DMS153 (cell line): ENCODE data around the gene PAX5.

Experiments used
- DNase-seq: peaks from one replicate; lab custom pipeline; 2025; lab: John Stamatoyannopoulos, UW

The PAX5 gene

GRCh38 chr9:36961051-36961450 lies 73.0 kb downstream of the PAX5 start:
- no peak for DNase-seq

GRCh38 chr9:36960575-36960955 lies 73.5 kb downstream of the PAX5 start:
- no peak for DNase-seq

- DNase-seq: no peak
These were observed 74.1 kb downstream of the PAX5 start for GRCh38 chr9:36959681-36960574.

- no peak for DNase-seq
These were observed 77.2 kb downstream of the PAX5 start for GRCh38 chr9:36956908-36957307.

- DNase-seq: no peak
These were observed 83.7 kb downstream of the PAX5 start for GRCh38 chr9:36950389-36950788.

- DNase-seq: no peak
These were observed 84.6 kb downstream of the PAX5 start for GRCh38 chr9:36949466-36949865.

- no peak for DNase-seq
These were observed 86.0 kb downstream of the PAX5 start for GRCh38 chr9:36948051-36948450.

GRCh38 chr9:36946653-36947052 lies 87.4 kb downstream of the PAX5 start:
- DNase-seq: no peak

GRCh38 chr9:36945999-36946398 lies 88.1 kb downstream of the PAX5 start:
- DNase-seq: no peak

- no peak for DNase-seq
These were observed 91.2 kb downstream of the PAX5 start for GRCh38 chr9:36942891-36943290.

GRCh38 chr9:36941441-36941840 lies 92.6 kb downstream of the PAX5 start:
- DNase-seq: no peak

GRCh38 chr9:36940881-36941280 lies 93.2 kb downstream of the PAX5 start:
- DNase-seq: no peak

GRCh38 chr9:36940500-36940853 lies 93.6 kb downstream of the PAX5 start:
- DNase-seq: no peak

GRCh38 chr9:36939655-36940499 lies 94.2 kb downstream of the PAX5 start:
- DNase-seq: no peak

GRCh38 chr9:36939214-36939613 lies 94.9 kb downstream of the PAX5 start:
- DNase-seq: no peak

GRCh38 chr9:36938617-36939016 lies 95.5 kb downstream of the PAX5 start:
- DNase-seq: no peak

GRCh38 chr9:36937951-36938350 lies 96.1 kb downstream of the PAX5 start:
- DNase-seq: no peak

- DNase-seq: no peak
These were observed 96.7 kb downstream of the PAX5 start for GRCh38 chr9:36937346-36937745.

- DNase-seq: no peak
These were observed 97.6 kb downstream of the PAX5 start for GRCh38 chr9:36936498-36936831.

- DNase-seq: no peak
These were observed 98.1 kb downstream of the PAX5 start for GRCh38 chr9:36935768-36936497.

- DNase-seq: no peak
These were observed 98.7 kb downstream of the PAX5 start for GRCh38 chr9:36935332-36935731.

GRCh38 chr9:36934478-36935065 lies 99.5 kb downstream of the PAX5 start:
- DNase-seq: no peak
